ENCODE results near the gene F13A1. TPM values are rescaled to one million over a fixed set of nuclear protein-coding genes. Genes with fewer than 3 reads are reported as not detected.

The F13A1 gene
- total and polyA plus RNA-seq, 8 donors = 1.7 to 58.7 (median 10.4) TPM

- H3K36me3 ChIP-seq = no peaks in the 10 kb centered on the region
- WGBS, 2 donors = 47 to 60% methylated on average over 11 of the region's 11 CpGs
- no peak for DNase-seq
- no peak overlapping the region for H3K4me3 ChIP-seq
- no peak for FAIRE-seq
- no peaks in the 10 kb centered on the region for H3K9me3 ChIP-seq
- H3K4me1 ChIP-seq = no peaks in the 10 kb centered on the region
- H3K27me3 ChIP-seq = peaks cover 0 to 4% (median 0%) of the 10 kb centered on the region in 4 donors
- ATAC-seq = peak in 1 of 4 donors; percentile 34
- intact Hi-C loops (cut with DNase I) = no loop called here
- TF ChIP-seq CTCF (IDR thresholded peaks at IDR 0.05) = no peak
- H3K27ac ChIP-seq = no peak overlapping the region
Measured at GRCh38 chr6:6217855-6218758, 102.4 kb downstream of the F13A1 start.

GRCh38 chr6:6210994-6211393 is 109.5 kb downstream of the F13A1 start:
- ATAC-seq (no peak), FAIRE-seq (no peak), DNase-seq (no peak)
- H3K27me3 ChIP-seq = no peaks in the 10 kb centered on the region
- no peak for TF ChIP-seq CTCF (IDR thresholded peaks at IDR 0.05)
- no peaks in the 10 kb centered on the region for H3K4me1 ChIP-seq
- no peaks in the 10 kb centered on the region for H3K9me3 ChIP-seq
- H3K4me3 ChIP-seq = no peak overlapping the region
- H3K36me3 ChIP-seq = no peaks in the 10 kb centered on the region
- H3K27ac ChIP-seq = no peak overlapping the region
- intact Hi-C loops (cut with DNase I) = no loop called here
- 77 to 78% methylated on average over 2 of the region's 2 CpGs for WGBS, 2 donors

DNA sequence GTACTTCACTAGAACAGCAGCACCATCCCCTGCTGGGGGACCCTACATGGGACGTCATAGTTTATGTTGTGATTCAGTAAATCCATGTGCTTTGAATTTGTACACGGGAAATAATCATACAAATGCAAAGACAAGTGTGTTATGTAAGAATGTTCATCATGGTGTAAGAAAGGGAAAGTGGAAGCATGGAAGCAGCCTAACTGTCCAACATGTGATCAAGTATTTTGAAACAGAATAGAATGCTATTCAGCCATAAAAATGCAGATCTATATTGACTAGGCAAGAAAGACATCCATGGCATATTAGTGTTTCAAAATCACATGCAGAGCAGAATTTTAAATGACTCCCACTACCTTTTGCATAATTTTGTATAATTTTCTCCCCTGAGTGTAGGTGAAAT is 117.6 kb downstream of the F13A1 start:
- WGBS, 2 donors = 49 to 70% methylated on average over 2 of the region's 2 CpGs
- Histone ChIP-seq H3K4me3 (no peak overlapping the region), H3K4me1 (no peaks in the 10 kb centered on the region), H3K27me3 (no peaks in the 10 kb centered on the region), H3K9me3 (no peaks in the 10 kb centered on the region), H3K36me3 (no peaks in the 10 kb centered on the region), H3K27ac (no peak overlapping the region)
- no peak for TF ChIP-seq CTCF (IDR thresholded peaks at IDR 0.05)
- ATAC-seq = no peak
- no peak for FAIRE-seq
- intact Hi-C loops (cut with DNase I) = no loop called here
- no peak for DNase-seq

- Histone ChIP-seq H3K4me1 (no peaks in the 10 kb centered on the region), H3K36me3 (no peaks in the 10 kb centered on the region), H3K27me3 (no peaks in the 10 kb centered on the region), H3K4me3 (no peak overlapping the region), H3K27ac (no peak overlapping the region), H3K9me3 (no peaks in the 10 kb centered on the region)
- no peak for FAIRE-seq
- TF ChIP-seq CTCF (IDR thresholded peaks at IDR 0.05) = no peak
- DNase-seq = no peak
- ATAC-seq = no peak
- intact Hi-C loops (cut with DNase I) = no loop called here
- 32 to 36% methylated on average over 4 of the region's 4 CpGs for WGBS, 2 donors
Measured at GRCh38 chr6:6201200-6201599, 119.3 kb downstream of the F13A1 start.

- no peak for ATAC-seq
- H3K36me3 ChIP-seq = no peaks in the 10 kb centered on the region
- no peak overlapping the region for H3K27ac ChIP-seq
- intact Hi-C loops (cut with DNase I) = no loop called here
- no peak for DNase-seq
- no peaks in the 10 kb centered on the region for H3K27me3 ChIP-seq
- H3K9me3 ChIP-seq = no peaks in the 10 kb centered on the region
- 58 to 66% methylated on average over 3 of the region's 3 CpGs for WGBS, 2 donors
- no peaks in the 10 kb centered on the region for H3K4me1 ChIP-seq
- TF ChIP-seq CTCF (IDR thresholded peaks at IDR 0.05) = no peak
- H3K4me3 ChIP-seq = no peak overlapping the region
- no peak for FAIRE-seq
Measured at GRCh38 chr6:6199678-6200077, 120.8 kb downstream of the F13A1 start.

Measured in pancreas (tissue), 10 donors.